Measurements from ENCODE around the gene ZBTB7C. TPM values are rescaled to one million over a fixed set of nuclear protein-coding genes. Genes with fewer than 3 reads are reported as not detected.

The ZBTB7C gene
- total RNA-seq, 1 donor from 2014 or later: 7.4 TPM

DNA sequence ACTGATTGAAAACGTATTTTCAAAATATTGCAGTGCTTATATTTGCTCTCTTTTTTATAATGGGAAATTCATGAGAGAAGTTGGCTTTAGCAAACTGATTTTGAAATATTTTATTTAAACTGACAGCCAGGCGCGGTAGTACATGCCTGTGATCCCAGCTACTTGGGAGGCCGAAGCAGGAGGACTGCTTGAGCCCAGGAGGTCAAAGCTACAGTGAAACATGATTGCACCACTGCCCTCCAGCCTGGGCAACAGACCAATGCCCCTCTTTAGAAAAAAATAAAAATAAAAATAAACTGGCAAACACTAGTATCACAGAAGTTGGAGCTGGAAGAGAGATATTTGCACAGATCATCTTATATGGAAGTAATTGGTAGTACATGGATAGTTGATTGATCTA is 20.7 kb downstream of the ZBTB7C start:
- H3K36me3 Mint-ChIP-seq: no peaks in the 10 kb centered on the region
- no peaks in the 10 kb centered on the region for H3K9me3 Mint-ChIP-seq
- no peak overlapping the region for H3K27ac Mint-ChIP-seq
- no peak overlapping the region for H3K4me3 Mint-ChIP-seq
- H3K4me1 Mint-ChIP-seq: peaks cover 22% of the 10 kb centered on the region
- DNase-seq (ENCODE audit: low spot score in 2 of 2, unreplicated experiment in 2 of 2): no peak
- H3K27me3 Mint-ChIP-seq (ENCODE audit: low read depth): peaks cover 7% of the 10 kb centered on the region
- TF ChIP-seq, protein P1, sequence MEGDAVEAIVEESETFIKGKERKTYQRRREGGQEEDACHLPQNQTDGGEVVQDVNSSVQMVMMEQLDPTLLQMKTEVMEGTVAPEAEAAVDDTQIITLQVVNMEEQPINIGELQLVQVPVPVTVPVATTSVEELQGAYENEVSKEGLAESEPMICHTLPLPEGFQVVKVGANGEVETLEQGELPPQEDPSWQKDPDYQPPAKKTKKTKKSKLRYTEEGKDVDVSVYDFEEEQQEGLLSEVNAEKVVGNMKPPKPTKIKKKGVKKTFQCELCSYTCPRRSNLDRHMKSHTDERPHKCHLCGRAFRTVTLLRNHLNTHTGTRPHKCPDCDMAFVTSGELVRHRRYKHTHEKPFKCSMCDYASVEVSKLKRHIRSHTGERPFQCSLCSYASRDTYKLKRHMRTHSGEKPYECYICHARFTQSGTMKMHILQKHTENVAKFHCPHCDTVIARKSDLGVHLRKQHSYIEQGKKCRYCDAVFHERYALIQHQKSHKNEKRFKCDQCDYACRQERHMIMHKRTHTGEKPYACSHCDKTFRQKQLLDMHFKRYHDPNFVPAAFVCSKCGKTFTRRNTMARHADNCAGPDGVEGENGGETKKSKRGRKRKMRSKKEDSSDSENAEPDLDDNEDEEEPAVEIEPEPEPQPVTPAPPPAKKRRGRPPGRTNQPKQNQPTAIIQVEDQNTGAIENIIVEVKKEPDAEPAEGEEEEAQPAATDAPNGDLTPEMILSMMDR (IDR thresholded peaks at IDR 0.05; ENCODE audit: unreplicated experiment): no peak

DNA sequence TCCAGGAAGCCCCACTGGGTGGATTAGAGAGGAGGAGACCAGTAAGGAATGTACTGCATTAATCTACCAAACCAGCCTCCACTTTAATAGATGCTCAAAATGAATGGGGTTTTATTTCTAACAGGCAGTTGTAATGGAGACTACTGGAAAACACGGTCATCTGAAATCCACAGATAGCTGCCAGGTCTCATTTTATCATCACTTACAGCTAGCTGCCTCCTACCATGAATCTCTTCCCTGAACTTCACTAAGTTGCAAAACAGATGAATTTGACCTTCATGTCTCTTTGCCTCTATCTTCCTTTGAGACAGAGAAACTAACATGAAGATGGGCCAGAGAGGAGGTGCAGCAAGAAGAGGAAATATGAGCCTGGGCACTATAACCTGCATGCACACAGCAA is 21.9 kb downstream of the ZBTB7C start:
- Mint-ChIP-seq H3K4me1 (peaks cover 13% of the 10 kb centered on the region), H3K27ac (no peak overlapping the region), H3K27me3 (ENCODE audit: low read depth) (peaks cover 7% of the 10 kb centered on the region), H3K36me3 (no peaks in the 10 kb centered on the region), H3K9me3 (no peaks in the 10 kb centered on the region), H3K4me3 (no peak overlapping the region)
- TF ChIP-seq, protein P1 (IDR thresholded peaks at IDR 0.05; ENCODE audit: unreplicated experiment): no peak
- DNase-seq (ENCODE audit: low spot score in 2 of 2, unreplicated experiment in 2 of 2): no peak

DNA sequence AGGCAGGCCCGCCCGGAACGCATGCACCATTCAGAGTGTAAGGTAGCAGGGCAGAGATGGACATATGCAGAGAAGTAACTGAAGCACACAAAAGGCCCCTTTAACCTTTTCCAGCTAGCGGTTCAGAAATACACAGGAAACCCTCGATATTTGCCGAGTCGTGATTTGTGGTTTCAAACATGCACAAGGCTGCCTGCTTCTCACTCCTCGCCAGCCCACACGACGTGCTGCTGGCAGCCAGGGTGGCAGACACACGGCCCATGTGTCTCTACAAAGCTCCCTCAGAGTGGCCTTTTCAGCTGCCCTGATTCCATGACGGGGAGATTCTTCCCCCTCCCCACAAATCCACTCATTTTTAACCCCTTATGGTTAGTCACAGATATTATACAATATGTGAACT is 23.6 kb downstream of the ZBTB7C start:
- H3K27ac Mint-ChIP-seq: no peak overlapping the region
- H3K27me3 Mint-ChIP-seq (ENCODE audit: low read depth): peaks cover 8% of the 10 kb centered on the region
- peaks cover 5% of the 10 kb centered on the region for H3K9me3 Mint-ChIP-seq
- TF ChIP-seq, protein P1 (IDR thresholded peaks at IDR 0.05; ENCODE audit: unreplicated experiment): no peak
- H3K4me3 Mint-ChIP-seq: no peak overlapping the region
- peaks cover 5% of the 10 kb centered on the region for H3K4me1 Mint-ChIP-seq
- H3K36me3 Mint-ChIP-seq: no peaks in the 10 kb centered on the region
- DNase-seq (ENCODE audit: low spot score in 2 of 2, unreplicated experiment in 2 of 2): no peak

DNA sequence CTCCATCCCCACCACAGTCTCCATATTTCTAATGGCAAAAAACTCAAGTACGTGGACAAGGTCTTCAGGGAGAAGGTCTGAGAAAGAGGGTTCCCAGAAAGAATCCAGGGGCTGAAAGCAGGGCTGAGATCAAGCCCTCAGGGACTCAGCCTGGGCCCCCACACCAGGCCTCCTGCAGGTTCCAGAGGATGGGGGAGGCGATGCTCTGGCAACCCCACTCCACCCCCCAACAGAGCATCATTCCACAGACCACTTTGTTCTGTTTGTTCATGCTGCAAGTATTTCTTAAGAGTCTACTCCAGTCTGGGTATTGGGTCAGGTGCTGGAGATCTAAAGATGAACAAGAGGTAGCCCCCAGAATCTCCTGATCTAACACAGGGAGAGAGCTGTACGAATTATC is 32.2 kb downstream of the ZBTB7C start:
- no peak overlapping the region for H3K27ac Mint-ChIP-seq
- no peaks in the 10 kb centered on the region for H3K36me3 Mint-ChIP-seq
- no peak overlapping the region for H3K4me3 Mint-ChIP-seq
- peaks cover 9% of the 10 kb centered on the region for H3K9me3 Mint-ChIP-seq
- TF ChIP-seq, protein P1 (IDR thresholded peaks at IDR 0.05; ENCODE audit: unreplicated experiment): no peak
- peaks cover 8% of the 10 kb centered on the region for H3K27me3 Mint-ChIP-seq (ENCODE audit: low read depth)
- no peak for DNase-seq (ENCODE audit: low spot score in 2 of 2, unreplicated experiment in 2 of 2)
- H3K4me1 Mint-ChIP-seq: peaks cover 2% of the 10 kb centered on the region

DNA sequence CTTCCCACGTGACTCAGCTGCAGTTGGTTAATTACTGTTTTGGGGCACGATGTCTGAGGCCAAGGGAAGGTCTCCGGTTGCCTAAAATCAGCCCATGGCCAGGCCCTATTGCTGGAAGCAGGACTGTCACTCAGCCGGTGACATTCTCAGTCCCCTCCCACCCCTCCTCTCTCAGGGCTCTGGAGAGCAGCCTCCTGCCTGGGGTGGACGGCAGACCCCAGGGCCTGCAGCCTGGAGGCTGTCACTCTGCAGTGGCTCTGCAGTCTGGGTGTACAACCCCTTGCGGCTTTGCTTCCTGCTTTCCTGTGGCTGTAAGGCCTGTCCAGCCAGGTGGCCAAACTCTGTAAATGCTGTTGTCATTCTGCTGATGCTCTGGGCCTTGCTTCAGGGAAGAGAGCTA is 32.8 kb downstream of the ZBTB7C start:
- Mint-ChIP-seq H3K36me3 (no peaks in the 10 kb centered on the region), H3K4me3 (no peak overlapping the region), H3K9me3 (peaks cover 9% of the 10 kb centered on the region), H3K4me1 (peaks cover 2% of the 10 kb centered on the region), H3K27me3 (ENCODE audit: low read depth) (peaks cover 4% of the 10 kb centered on the region), H3K27ac (no peak overlapping the region)
- DNase-seq (ENCODE audit: low spot score in 2 of 2, unreplicated experiment in 2 of 2): no peak
- TF ChIP-seq, protein P1 (IDR thresholded peaks at IDR 0.05; ENCODE audit: unreplicated experiment): no peak

Measured in mesothelial cell of epicardium (in vitro differentiated cells).